ENCODE data around the gene SLC16A3.

DNA sequence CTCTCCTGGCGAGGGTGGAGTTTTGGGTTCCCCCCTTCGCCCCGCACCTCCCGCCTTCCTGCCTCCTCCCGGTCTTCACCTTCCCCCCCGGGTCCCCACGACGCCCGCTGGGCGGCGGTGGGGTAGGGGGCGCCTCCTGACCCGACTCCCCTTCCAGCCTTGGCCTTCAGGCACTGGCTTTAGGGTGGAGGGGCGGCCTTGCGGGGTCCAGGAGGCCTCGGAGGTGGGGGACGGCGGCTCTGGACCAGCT is 2.4 kb downstream of the SLC16A3 start:
- TF ChIP-seq, protein P1, sequence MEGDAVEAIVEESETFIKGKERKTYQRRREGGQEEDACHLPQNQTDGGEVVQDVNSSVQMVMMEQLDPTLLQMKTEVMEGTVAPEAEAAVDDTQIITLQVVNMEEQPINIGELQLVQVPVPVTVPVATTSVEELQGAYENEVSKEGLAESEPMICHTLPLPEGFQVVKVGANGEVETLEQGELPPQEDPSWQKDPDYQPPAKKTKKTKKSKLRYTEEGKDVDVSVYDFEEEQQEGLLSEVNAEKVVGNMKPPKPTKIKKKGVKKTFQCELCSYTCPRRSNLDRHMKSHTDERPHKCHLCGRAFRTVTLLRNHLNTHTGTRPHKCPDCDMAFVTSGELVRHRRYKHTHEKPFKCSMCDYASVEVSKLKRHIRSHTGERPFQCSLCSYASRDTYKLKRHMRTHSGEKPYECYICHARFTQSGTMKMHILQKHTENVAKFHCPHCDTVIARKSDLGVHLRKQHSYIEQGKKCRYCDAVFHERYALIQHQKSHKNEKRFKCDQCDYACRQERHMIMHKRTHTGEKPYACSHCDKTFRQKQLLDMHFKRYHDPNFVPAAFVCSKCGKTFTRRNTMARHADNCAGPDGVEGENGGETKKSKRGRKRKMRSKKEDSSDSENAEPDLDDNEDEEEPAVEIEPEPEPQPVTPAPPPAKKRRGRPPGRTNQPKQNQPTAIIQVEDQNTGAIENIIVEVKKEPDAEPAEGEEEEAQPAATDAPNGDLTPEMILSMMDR (IDR thresholded peaks at IDR 0.05): no peak
- TF ChIP-seq EZH2phosphoT487 (IDR thresholded peaks at IDR 0.05) (no peak), EZH2 (IDR thresholded peaks at IDR 0.05) (peak; percentile 44)

Measured in neural progenitor cell (in vitro differentiated cells).